Activated naive CD8-positive, alpha-beta T cell treated with anti-CD3 and anti-CD28 coated beads for 36 hours (primary cell): Measurements from ENCODE around the gene ISCU. TPM values are rescaled to one million over a fixed set of nuclear protein-coding genes. Genes with fewer than 3 reads are reported as not detected.
A peak's percentile ranks its signal among the peaks of the same experiment; 100 is the strongest.

Source experiments
- DNase-seq: peaks from one replicate; pipeline ENCODE4 v3.0.0; 2021
- H3K27ac Mint-ChIP-seq: one replicate; pipeline ENCODE4 v1.8.0; 2022; ENCODE audit warnings: mild to moderate bottlenecking, moderate library complexity, mixed read lengths
- H3K27me3 Mint-ChIP-seq: one replicate; pipeline ENCODE4 v1.8.0; 2022; ENCODE audit warnings: mild to moderate bottlenecking, mixed read lengths
- H3K36me3 Mint-ChIP-seq: one replicate; pipeline ENCODE4 v1.8.0; 2021; ENCODE audit warnings: mild to moderate bottlenecking, mixed read lengths
- H3K4me1 Mint-ChIP-seq: one replicate; pipeline ENCODE4 v1.8.0; 2021; ENCODE audit warnings: mixed read lengths
- H3K4me3 Mint-ChIP-seq: one replicate; pipeline ENCODE4 v1.8.0; 2022; ENCODE audit warnings: mild to moderate bottlenecking, moderate library complexity, mixed read lengths
- H3K9me3 Mint-ChIP-seq: one replicate; pipeline ENCODE4 v1.8.0; 2022; ENCODE audit warnings: mixed read lengths
- total RNA-seq, 2 experiments: library from RNA; stranded (reverse); gene quantifications; one replicate each; pipeline ENCODE4 v1.2.3, GENCODE V29; 2021

ISCU gene
- total RNA-seq, 2 experiments from 2014 or later: 69.5 TPM

GRCh38 chr12:108560752-108561719, 1.4 kb upstream of the ISCU start, which contains the start of gene SART3:
TSS of gene SART3 (minus strand) at chr12:108561173. CDS start at chr12:108561154, 19 bp downstream.
- Mint-ChIP-seq H3K9me3 (no peaks in the 10 kb centered on the region), H3K36me3 (peaks cover 27% of the 10 kb centered on the region), H3K4me1 (peaks cover 48% of the 10 kb centered on the region), H3K27me3 (no peaks in the 10 kb centered on the region), H3K27ac (peak within 1 kb of the TSS; percentile 100), H3K4me3 (peak within 1 kb of the TSS; percentile 100)
- DNase-seq: peak; percentile 80

- no peaks in the 10 kb centered on the region for H3K27me3 Mint-ChIP-seq
- H3K9me3 Mint-ChIP-seq: no peaks in the 10 kb centered on the region
- peaks cover 49% of the 10 kb centered on the region for H3K4me1 Mint-ChIP-seq
- peaks cover 31% of the 10 kb centered on the region for H3K36me3 Mint-ChIP-seq
- DNase-seq: no peak
- H3K27ac Mint-ChIP-seq: peak overlapping the region; percentile 100
- peak overlapping the region; percentile 100 for H3K4me3 Mint-ChIP-seq
These were observed 496 bp upstream of the ISCU start for GRCh38 chr12:108561852-108562347.

DNA sequence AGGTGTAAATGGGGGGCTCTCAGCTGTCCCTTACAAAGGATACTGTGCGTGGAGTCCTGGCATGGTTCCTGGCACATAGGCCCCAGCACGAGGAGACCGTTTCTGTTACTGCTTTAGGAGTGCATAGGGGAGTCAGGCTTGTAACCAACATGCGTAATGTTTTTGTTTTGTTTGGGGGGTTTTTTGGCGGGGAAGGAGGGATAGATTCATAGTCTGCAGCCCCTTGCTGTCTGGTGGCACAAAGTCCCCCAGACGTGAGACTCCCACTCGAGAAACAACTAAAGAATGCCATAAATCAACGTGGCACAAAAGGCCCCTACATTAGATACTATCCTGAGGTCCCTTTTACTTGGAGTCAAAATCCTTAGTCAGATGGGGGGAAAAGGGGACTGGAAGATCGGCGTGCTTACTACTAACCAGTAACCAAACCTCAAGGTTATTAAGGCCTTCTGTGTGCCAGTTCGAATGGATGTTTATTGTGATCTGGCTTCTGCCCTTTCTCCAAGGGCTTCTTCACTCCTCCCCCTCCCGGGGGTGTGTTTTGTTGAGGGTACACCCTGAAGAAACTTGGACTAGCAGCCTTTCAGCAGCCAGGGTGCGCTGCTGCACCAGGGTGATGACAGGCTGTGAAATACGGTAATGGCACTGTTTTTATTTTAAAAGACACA, 874 bp downstream of the ISCU start:
- peaks cover 55% of the 10 kb centered on the region for H3K4me1 Mint-ChIP-seq
- peaks cover 39% of the 10 kb centered on the region for H3K36me3 Mint-ChIP-seq
- peak; percentile 86 for DNase-seq
- H3K9me3 Mint-ChIP-seq: no peaks in the 10 kb centered on the region
- peak overlapping the region; percentile 88 for H3K27ac Mint-ChIP-seq
- H3K4me3 Mint-ChIP-seq: peak overlapping the region; percentile 100
- H3K27me3 Mint-ChIP-seq: no peaks in the 10 kb centered on the region

DNA sequence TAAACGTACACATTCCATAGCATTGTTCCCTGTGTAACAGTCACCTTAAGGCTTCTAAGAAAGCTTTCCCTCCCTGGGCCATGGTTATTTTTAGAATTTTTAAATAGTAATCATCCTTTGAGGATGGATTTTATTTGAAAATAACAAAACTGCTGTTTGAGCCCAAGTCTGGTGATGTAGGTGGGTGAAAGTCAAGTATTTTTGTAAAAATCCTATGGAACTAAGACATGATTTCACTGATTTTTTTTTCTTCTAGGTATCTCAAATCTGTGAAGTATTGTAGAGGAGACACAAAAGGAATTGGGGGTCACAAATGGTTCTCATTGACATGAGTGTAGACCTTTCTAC, 1.4 kb downstream of the ISCU start:
- Mint-ChIP-seq H3K4me1 (peaks cover 56% of the 10 kb centered on the region), H3K36me3 (peaks cover 43% of the 10 kb centered on the region), H3K4me3 (peak overlapping the region; percentile 100), H3K27ac (peak overlapping the region; percentile 88), H3K9me3 (no peaks in the 10 kb centered on the region), H3K27me3 (no peaks in the 10 kb centered on the region)
- no peak for DNase-seq

- Mint-ChIP-seq H3K36me3 (peaks cover 44% of the 10 kb centered on the region), H3K4me1 (peaks cover 58% of the 10 kb centered on the region), H3K9me3 (no peaks in the 10 kb centered on the region), H3K27me3 (no peaks in the 10 kb centered on the region), H3K4me3 (no peak overlapping the region), H3K27ac (peak overlapping the region; percentile 54)
- DNase-seq: no peak
These were observed 2.3 kb downstream of the ISCU start for GRCh38 chr12:108564724-108565123.

DNA sequence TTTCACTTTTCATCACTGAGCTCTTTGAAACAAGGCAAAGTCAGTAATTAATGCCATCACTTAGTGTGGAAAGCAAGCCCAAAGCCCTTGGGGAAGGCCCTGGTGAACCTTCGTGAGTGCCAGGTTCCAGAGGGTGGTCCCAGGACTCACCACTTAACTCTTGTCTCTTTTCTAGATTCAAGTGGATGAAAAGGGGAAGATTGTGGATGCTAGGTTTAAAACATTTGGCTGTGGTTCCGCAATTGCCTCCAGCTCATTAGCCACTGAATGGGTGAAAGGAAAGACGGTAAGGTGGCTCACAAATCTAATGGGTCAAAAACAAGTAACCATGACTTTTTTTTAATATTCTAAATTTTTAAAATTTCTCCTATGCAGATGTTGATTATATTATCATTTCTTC, 2.8 kb downstream of the ISCU start:
- H3K27me3 Mint-ChIP-seq: no peaks in the 10 kb centered on the region
- H3K27ac Mint-ChIP-seq: no peak overlapping the region
- H3K4me3 Mint-ChIP-seq: no peak overlapping the region
- H3K4me1 Mint-ChIP-seq: peaks cover 58% of the 10 kb centered on the region
- H3K36me3 Mint-ChIP-seq: peaks cover 40% of the 10 kb centered on the region
- no peak for DNase-seq
- H3K9me3 Mint-ChIP-seq: no peaks in the 10 kb centered on the region

GRCh38 chr12:108565976-108566375, 3.6 kb downstream of the ISCU start:
- H3K27ac Mint-ChIP-seq: peak overlapping the region; percentile 75
- peaks cover 41% of the 10 kb centered on the region for H3K36me3 Mint-ChIP-seq
- no peaks in the 10 kb centered on the region for H3K27me3 Mint-ChIP-seq
- H3K4me1 Mint-ChIP-seq: peaks cover 66% of the 10 kb centered on the region
- H3K9me3 Mint-ChIP-seq: no peaks in the 10 kb centered on the region
- DNase-seq: peak; percentile 62
- H3K4me3 Mint-ChIP-seq: no peak overlapping the region

DNA sequence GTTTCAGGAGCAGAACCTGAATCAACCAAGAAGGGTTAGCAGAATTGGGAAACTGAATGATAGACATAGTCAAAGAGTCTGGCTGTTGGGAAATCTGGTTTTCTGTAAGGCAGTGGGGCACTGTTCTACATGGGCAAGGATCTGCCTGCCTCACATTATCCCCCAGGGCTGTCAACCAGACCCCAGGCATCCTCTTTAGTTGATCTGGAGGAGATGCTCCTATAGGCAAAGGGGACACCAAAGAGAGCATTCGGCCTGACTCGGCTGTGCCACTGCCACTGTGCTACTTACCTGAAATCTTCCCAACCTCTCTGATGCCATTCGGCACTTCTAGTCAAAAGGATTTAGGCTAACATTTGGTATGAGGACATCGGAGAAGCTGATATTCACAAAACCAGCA, 4.1 kb downstream of the ISCU start:
- peak overlapping the region; percentile 75 for H3K27ac Mint-ChIP-seq
- H3K27me3 Mint-ChIP-seq: no peaks in the 10 kb centered on the region
- H3K4me1 Mint-ChIP-seq: peaks cover 68% of the 10 kb centered on the region
- no peak for DNase-seq
- no peaks in the 10 kb centered on the region for H3K9me3 Mint-ChIP-seq
- no peak overlapping the region for H3K4me3 Mint-ChIP-seq
- H3K36me3 Mint-ChIP-seq: peaks cover 41% of the 10 kb centered on the region

DNA sequence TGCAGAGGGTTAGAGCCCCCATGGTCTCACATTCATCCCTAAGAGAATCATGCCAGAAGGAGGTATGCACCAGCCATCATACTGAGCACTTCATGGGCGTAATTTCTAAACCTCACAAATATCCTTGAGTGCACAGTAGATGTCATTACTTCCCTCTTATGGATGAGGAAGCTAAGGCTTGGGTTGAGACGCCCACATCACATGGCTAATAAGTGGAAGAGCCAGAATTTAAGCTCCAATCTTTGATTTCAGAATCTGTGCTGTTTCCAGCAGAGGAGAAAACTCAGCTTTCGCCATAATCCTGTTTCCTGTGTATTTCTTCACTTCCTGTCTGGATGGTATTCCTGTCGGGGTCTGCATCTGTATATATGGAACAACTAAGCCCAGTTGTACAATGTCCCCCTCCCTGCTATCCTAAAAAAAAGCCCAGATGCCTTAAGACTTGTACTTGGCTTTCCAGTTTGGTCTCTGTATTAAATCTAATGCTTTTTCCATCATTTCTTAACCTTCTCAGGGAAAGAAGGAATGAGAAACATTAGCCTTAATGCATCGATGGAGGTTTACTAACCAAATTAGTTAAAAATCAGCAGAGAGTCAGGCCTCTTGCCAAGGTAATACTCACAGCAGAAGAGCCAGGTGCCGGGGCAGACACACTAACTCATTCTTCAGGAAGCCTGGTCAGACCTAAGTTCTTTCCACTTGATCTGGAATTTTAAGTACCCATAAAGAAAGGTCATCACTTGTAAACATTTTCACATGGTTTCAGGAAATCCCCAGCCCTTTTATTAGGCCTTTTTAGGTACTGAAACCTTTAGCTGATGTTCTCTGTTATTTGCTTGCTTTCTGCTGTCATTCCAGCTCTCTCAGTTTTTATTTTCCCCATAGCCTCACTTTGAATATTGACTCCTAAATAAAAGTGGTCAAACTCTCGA, 5.3 kb downstream of the ISCU start:
- H3K9me3 Mint-ChIP-seq: no peaks in the 10 kb centered on the region
- peaks cover 80% of the 10 kb centered on the region for H3K4me1 Mint-ChIP-seq
- H3K4me3 Mint-ChIP-seq: peak overlapping the region; percentile 72
- H3K27me3 Mint-ChIP-seq: no peaks in the 10 kb centered on the region
- peaks cover 41% of the 10 kb centered on the region for H3K36me3 Mint-ChIP-seq
- peak overlapping the region; percentile 96 for H3K27ac Mint-ChIP-seq
- DNase-seq: no peak

DNA sequence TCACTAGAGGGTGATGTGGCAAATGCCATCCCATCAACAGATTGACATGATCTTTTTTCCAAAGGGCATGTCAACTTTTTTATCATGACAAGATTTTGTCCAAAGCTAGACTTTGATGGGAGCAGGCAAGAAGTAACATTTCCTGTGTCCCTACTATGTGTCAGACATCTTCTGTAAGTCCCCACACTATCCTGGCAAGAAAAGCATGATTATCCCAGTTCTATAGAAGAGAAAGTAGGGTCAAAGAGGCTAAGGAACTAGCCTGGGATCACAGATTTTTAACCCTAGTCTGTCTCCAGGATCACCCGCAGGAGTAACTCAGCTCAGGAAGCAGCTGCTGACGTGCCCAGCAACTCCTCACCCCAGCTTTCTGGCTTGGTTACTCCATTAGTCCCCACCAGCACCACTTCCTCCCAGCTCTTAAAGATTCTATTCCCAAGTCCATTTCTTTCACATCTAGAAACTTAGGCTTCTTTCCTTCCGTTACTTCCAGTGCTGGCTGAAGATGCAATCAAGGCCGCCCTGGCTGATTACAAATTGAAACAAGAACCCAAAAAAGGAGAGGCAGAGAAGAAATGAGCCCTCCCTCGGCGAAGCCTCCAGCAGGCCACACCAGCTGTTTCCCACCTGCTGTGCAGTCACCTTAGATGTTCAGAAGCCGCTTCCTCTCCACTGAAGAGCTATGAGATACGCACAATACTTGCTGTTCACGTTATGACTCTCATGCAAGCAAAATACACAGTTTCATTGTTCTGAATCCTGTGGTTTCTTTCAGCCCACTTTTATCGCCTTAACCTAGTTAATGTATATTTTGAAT, 6.2 kb downstream of the ISCU start:
- DNase-seq: peak; percentile 79
- H3K4me1 Mint-ChIP-seq: peaks cover 83% of the 10 kb centered on the region
- H3K9me3 Mint-ChIP-seq: no peaks in the 10 kb centered on the region
- H3K27ac Mint-ChIP-seq: peak overlapping the region; percentile 96
- H3K36me3 Mint-ChIP-seq: peaks cover 41% of the 10 kb centered on the region
- no peaks in the 10 kb centered on the region for H3K27me3 Mint-ChIP-seq
- peak overlapping the region; percentile 72 for H3K4me3 Mint-ChIP-seq

GRCh38 chr12:108570743-108571608, 8.6 kb downstream of the ISCU start:
- Mint-ChIP-seq H3K27ac (no peak overlapping the region), H3K9me3 (no peaks in the 10 kb centered on the region), H3K27me3 (no peaks in the 10 kb centered on the region), H3K4me1 (peaks cover 83% of the 10 kb centered on the region), H3K36me3 (peaks cover 31% of the 10 kb centered on the region), H3K4me3 (no peak overlapping the region)
- DNase-seq: no peak

DNA sequence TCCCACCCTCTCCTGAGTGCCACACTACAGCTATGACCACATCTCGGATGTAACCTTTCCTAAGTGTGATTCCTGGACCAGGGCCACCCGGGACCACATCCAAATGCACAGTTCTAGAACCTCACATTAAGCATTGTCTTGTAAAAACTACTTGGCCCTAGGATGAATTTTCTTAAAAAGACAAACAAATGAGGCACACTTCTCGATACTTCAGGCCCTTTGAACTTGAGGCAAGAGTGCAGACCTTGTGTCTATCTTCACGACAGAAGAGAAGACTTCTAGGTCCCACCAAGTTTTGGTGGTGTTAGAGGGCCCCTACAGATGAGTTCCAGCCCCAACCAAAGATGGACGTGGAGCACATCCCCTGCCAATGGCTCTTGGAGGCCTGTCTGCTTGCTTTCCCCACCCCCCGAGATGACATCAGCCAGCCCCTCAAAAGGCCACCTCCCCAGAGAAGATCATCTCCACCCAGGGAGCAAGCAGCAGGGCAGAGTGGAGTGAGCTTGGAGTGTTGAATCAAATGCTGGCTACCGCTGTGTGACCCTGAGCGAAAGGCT, 9.3 kb downstream of the ISCU start:
- H3K9me3 Mint-ChIP-seq: no peaks in the 10 kb centered on the region
- no peak overlapping the region for H3K4me3 Mint-ChIP-seq
- no peak for DNase-seq
- peaks cover 27% of the 10 kb centered on the region for H3K36me3 Mint-ChIP-seq
- H3K4me1 Mint-ChIP-seq: peaks cover 79% of the 10 kb centered on the region
- H3K27ac Mint-ChIP-seq: no peak overlapping the region
- no peaks in the 10 kb centered on the region for H3K27me3 Mint-ChIP-seq
